HK-2 (cell line): ENCODE data around the gene GABRG1.

Source experiments
- DNase-seq: peaks from one replicate; pipeline ENCODE4 v3.0.0-alpha.2; 2018; ENCODE audit not compliant: unreplicated experiment

Gene GABRG1

DNA sequence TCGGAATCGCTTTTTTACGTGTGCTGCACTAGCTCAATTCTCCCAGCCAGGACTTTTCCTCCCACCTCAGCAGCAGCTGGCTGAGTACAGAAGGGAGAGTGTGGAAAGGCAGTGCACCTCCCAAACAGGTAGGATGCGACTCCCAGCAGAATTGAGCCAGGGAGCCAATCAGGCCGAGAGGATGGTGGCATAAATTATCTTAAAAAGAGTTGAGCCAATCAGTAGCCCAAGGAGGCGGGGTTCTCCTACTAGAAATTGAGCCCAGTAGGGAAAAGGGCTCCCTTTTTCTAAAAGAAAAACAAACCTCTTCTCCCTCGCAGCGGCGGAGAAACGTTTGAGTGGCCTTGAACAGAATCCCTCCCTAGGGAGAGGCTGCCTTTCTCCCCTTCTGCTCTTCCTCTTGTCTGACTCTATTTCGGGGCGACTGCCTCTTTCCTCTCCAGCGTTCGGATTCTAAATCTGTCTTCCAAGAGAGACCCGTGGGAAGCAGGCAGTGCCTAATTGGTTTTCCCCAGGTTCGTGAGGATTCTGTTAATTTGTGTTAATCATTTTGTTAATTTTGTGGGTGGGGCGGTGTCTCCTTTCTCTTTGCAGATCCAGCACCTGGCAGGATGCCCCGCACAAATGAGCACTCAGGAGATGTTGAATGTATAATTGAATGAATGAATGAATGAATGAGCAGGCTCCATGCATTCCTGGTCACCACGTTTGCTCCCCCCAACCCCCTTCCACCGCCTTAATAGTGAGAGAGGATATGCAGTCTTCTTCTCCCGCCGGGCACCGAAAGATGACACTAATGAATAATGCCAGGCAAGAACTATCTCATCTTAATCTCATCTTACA lies at the start of gene GABRG1:
TSS of gene GABRG1 (minus strand) at position 142 of the 843 bp plus-strand sequence. CDS start at position 1, 141 bp downstream.
- DNase-seq: no peak

DNA sequence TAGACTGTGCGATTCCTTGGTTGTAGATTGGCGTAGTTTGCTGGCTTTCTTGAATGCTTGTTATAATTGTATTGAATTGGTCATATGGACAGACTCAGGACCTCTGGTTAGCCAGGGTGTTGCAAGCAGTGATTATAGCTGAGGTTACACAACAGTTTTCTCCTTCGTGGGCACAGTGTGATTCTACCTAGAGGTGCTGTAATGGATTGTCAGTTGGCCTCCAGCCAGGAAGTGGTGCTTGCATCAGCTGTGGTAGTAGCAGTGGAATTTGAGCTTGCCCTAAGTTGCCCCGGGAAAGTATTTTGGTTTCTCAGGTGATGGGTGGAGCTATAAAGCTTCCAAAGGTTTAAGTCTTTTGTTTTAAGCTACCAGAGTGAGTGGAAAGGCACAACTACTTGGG lies 23.1 kb upstream of the GABRG1 start:
- no peak for DNase-seq

DNA sequence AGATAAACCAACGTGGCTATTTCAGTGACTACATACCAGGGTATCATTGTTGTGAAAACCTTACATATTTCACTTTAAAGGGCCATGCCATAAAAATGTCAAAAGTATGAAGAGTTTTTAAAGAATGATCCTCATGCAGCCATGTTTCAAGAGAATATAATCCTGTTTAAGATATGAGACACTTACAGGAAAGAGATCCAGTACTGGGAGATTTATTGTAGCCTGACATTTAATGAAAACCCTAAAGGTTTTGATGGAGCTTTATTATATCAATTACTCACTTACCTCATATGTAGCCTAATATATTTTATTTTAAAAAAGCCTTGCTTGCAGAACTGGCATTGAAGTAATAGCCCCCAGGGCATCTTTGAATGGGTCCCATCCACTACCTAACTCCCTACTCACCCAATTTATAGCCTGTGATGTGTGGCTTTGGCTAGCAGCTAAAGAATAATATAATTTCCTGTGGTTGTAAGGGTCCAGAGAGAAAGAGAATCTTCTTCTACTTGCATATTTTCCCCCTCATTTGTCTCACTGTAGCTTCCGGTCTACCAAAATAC lies 7.7 kb upstream of the GABRG1 start:
- no peak for DNase-seq

DNA sequence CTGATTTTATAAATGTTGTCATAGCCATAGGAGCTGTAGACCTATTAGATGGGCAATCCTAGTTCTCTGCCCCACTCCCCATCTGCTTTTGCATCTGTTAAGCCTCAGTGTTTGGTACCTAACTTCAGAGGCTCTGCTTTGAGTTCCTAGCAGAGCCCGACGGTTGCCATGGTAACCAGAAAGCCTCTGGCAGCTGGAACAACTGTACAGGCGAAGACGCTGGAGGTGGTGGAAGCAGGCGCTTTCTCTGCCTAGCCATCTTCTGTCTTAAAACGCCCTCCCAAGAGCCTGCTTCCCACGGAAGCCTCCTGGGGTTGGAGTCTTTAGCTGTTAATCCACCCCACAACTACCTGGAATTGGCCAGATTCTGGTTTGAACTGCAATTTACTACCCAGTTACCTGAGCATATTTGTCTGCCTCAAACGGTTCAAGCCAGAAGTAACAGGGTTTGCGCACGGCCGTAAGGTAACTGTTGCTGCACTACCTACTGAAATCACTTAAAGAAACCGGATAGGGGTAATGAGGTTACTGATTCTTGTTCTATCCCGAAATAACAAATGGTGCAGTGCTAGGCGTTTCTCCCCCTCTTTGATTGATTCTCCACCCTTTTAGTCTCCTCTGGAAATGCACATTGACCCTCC lies 1.0 kb upstream of the GABRG1 start:
- no peak for DNase-seq

DNA sequence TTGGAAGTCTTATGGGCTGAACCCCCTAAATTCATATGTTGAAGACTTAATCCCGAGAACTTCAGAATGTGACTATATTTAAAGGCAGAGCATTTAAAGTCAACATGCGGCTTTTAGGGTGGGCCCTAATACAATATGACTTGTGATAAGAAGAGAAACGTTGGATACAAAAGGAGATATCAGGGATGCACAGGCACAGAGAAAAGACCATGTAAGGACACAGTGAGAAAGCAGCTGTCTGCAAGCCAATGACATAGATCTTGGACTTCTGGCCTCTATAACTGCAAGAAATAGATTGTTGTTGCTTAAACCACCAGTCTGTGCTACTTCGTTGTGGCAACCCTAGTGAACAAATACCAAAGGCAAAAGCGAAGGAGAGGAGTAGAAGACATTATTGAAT lies 42.2 kb downstream of the GABRG1 start:
- no peak for DNase-seq

DNA sequence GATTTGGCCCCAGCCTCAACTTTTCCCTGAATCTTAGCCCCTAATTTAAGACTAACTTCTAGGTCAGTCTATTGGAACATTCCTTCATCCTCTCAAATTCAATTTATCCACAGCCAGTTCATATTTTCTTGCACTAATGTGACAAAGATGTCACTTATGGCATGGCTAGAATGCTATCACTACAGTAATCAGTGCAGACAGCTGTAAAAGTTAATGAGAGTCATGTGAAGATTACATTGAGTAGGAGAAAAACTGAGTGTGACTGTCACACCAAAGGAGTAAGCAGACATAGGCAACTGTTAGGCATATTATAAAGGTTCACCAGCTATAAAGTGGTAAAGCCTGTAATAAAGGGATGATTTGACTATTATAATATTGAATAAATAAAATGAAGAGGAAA lies 42.6 kb downstream of the GABRG1 start:
- DNase-seq: no peak

DNA sequence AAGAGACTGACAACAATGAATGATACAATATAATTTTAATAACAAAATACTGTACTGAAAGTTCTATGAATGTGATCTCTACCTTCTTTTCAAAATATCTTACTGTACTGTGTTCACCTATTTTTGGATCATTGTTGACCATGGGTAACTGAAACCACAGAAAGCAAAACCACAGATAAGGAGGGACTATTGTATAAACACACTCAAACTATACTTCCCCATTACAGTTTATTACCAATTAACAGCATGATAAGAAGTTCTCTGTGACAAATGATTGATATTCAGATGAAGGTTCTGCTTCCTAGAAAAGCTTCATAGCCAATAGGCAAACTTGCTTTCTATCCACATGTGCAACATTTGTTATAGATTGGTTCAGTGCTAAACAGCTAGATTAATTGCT lies 50.1 kb downstream of the GABRG1 start:
- no peak for DNase-seq

DNA sequence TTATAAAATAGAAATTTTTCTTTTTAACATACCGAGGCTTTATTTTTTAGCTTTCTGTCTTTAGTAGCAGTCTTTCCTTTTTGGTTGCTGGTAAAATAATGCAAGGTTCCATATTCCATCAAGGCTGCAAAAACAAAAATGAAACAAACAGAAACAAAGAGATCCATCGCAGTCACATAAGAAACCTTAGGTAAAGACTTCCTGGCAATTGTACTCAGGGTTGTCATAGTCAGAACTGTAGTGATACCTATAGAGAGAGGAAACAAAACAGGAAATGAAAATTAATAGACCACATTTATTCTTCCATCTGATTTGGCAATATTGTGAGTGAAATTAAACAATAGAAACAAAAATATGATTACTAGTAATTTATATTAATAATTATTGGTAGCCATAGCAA lies 72.5 kb downstream of the GABRG1 start:
- DNase-seq: no peak

DNA sequence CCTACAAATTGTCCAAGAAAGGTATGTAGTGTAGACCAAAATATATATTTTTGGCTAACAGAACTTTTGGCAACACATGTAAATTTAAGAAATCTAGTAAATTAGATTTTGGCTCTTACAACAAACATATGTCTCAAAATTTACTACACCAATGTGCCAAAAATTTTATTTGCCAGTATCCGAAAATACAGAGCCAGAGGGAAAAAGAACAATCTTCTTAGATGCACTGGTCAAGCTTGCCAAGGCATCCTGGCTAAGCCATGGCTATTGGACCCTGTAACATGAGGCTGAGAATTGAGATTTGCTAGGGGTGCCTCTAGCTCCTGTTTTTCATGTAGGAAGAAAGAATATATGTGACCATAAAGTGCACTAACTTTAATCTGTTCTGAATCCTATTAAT lies 91.8 kb downstream of the GABRG1 start:
- no peak for DNase-seq

DNA sequence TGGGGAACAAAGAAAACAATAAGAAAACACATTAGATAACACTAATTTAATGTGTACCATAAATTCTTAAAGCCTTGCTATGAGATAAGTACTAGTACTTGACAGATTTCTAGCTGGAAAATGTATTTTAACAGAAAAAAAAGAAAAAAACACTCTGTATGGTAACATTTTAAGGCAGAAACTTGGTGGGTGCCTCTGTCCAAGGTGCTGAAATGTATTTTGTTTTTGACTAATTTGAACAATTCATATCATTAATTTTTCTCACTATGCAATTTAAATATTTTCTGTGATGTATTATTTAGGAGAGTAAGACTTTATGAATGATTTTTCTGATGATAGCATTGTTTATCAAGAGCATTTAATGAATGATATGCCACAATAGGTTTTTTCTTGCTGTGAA lies 107.5 kb downstream of the GABRG1 start:
- no peak for DNase-seq

DNA sequence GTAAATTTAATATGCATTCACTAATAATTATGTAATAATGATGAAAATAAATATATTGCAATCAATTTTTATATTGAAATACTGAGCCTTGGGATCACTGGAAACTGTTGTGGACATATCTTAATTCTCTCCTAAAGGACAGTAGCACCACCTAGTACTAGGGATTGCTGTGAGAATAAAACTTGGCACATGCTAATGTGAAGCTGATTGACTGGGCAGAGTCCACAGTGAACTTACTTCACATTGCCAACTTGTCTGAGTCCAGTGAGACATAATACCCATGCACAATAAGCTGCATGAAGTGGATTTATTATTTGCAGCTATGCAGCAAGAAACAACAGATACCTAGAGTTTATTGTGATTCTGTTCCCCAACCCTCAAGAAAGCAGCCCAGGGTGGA lies 131.1 kb downstream of the GABRG1 start:
- DNase-seq: no peak

DNA sequence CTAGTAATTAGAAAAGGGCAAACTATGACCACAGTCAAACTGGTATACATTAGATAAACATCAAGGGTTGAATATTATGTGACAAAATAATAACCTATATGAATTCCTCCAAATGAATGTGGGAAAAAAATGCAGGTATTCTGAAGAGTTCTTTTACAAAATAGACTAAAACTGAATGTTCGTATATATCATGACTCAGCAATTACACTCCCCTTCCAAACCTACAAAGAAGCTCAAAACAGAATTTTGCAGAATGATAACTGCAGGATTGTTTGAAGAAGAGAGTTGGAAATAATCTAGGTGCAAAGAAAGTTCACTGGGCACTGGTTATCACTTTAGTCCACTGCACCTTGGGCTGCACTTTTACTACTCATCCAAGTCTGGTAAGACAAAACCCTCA lies 134.1 kb downstream of the GABRG1 start:
- DNase-seq: no peak

DNA sequence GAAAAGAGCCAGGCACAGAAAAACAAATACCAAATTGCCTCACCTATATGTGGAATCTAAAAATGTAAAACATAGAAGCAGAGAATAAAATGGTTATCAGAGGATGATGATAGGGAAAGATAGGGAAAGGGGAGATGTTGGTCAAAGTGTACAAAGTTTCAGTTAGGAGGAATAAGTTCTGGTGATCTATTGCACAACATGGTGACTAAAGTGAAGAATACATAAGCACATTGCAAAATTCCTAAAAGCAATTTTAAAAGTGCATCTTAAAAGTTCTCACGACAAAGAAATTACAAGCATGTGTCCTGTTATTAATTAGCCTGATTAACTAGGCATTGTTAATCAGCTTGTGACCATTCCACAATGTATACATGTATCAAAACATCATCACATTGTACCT lies 136.0 kb downstream of the GABRG1 start:
- no peak for DNase-seq
